G401 (cell line): Measurements from ENCODE around the gene COLGALT1. TPM values are rescaled to one million over a fixed set of nuclear protein-coding genes. Genes with fewer than 3 reads are reported as not detected.
"Not testable (repeated sequence)": the region's sequence is repeated elsewhere in the genome, so short reads cannot be mapped to it uniquely, and the experiment has no call there.

ENCODE experiments used
- DNase-seq: peaks from one replicate; pipeline ENCODE4 v3.0.0-alpha.2; 2015; ENCODE audit warnings: low spot score
- in situ Hi-C: cut with HindIII; loops from 2 replicates; pipeline ENCODE4 v1.10.0; 2016; ENCODE audit warnings: low sequenced_read_pairs, mixed read lengths
- total RNA-seq: library from RNA; depleted of rRNA; stranded (reverse); fragments of >200 nt; shearing (Covaris generic); gene quantifications from 2 replicates; pipeline ENCODE4 v1.2.3, GENCODE V29; 2014; rRNA removed

Gene COLGALT1
- total RNA-seq, result 73.2 and 75.4 TPM in 2 replicates

DNA sequence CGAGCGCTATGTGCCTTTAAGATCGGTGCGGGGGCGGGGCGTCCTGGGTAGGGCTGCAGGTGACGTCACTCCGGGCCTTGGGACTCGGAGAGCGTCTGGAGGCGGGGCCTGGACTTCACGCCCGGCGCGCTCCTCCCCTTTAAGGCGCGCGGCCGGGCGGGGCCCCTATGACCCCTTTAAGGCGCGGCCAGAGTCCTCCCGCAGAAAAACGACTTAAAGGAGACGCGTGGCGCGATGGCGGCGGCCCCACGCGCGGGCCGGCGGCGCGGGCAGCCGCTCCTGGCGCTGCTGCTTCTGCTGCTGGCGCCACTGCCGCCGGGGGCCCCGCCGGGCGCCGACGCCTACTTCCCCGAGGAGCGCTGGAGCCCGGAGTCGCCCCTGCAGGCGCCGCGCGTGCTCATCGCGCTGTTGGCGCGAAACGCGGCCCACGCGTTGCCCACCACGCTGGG lies at the start of gene COLGALT1:
Gene COLGALT1, plus strand, starts transcription at position 170 of the 449 bp plus-strand sequence. Its CDS starts 65 bp downstream, at position 235.
- in situ Hi-C loops, result no loop called here
- DNase-seq, result peak; percentile 99

GRCh38 chr19:17506745-17507144 lies 48.7 kb upstream of the COLGALT1 start:
- in situ Hi-C loops, result no loop called here
- DNase-seq, result no peak

DNA sequence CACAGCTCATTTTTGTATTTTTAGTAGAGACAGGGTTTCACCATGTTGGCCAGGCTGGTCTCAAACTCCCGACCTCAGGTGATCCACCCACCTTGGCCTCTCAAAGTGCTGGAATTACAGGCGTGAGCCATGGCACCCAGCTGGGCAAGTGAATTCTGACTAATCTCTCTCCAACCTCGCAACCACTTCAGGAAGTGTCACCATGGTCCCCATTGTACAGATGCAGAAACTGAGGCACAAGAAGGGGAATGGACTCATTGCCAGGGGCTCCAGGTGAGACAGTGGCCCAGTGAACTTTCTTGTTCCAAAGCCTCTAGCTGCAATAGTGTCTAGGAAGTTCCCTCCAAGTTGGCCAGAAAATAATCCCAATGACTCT lies 46.9 kb upstream of the COLGALT1 start:
- DNase-seq, in situ Hi-C loops: not testable (repeated sequence)

- DNase-seq, result no peak
- in situ Hi-C loops, result no loop called here
These were observed 45.0 kb upstream of the COLGALT1 start for GRCh38 chr19:17510220-17510993.

GRCh38 chr19:17511724-17512573 lies 43.5 kb upstream of the COLGALT1 start:
- in situ Hi-C loops, result no loop called here

DNA sequence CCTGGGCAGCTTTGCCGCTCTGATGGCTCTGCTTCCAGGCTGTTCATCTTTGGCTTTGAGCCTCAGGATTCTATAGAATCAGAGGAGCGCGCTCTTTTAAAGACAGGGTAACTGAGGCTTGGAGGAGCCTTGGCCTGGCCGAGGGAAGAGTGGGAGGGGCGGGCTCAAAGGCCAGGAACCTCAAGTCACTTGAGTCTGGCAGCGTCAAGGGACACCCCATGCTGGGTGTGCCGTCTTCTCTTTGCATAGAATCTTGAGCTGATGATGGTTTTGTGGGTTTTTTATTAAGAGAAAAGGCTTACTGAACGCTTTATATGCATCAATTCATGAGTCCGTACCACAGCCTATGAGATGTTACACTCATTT lies 42.9 kb upstream of the COLGALT1 start:
- no peak for DNase-seq
- in situ Hi-C loops, result no loop called here

More at GRCh38 chr19:17511724-17512573, 43.5 kb upstream of the COLGALT1 start:
- DNase-seq, result peak; percentile 81

DNA sequence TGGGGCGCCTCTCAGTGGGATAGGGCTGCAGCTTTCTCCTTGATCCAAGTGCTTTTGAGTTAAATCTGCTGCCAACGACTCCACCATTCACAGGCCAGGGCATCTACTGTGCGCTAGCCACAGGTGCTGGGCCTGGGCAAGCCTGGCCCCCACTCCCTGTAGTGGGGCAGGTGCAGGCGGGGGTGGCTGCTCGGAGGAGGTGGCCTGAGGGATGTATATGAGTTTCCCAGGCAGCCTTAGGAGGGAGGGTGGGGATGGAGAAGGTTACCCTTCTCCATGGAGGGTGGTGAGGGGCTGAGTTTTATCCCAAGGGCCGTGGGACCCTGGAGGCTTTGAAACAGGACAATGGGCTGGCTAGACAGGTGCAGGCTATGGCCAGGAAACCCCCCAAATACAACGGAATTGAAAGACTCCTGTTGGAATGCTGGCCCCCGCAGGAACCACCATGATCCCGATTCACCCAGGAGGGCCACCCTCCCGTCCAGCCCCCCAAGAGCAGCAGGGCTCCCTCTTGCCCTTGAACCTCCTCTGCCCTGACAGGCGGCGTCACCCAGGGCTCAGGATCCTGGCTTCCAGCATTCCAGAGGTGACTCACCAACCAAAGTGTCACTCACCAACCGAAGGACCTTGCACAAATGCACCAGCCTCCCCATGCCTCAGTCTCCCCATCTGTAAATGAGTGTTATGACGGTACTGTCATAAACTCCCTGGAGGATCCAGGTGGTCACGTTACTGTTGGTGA lies 39.9 kb upstream of the COLGALT1 start:
- in situ Hi-C loops, result no loop called here
- DNase-seq, result no peak

GRCh38 chr19:17517898-17518297 lies 37.6 kb upstream of the COLGALT1 start:
- no peak for DNase-seq
- in situ Hi-C loops, result no loop called here

- in situ Hi-C loops, DNase-seq: not testable (repeated sequence)
These were observed 36.8 kb upstream of the COLGALT1 start for GRCh38 chr19:17518654-17519053.

DNA sequence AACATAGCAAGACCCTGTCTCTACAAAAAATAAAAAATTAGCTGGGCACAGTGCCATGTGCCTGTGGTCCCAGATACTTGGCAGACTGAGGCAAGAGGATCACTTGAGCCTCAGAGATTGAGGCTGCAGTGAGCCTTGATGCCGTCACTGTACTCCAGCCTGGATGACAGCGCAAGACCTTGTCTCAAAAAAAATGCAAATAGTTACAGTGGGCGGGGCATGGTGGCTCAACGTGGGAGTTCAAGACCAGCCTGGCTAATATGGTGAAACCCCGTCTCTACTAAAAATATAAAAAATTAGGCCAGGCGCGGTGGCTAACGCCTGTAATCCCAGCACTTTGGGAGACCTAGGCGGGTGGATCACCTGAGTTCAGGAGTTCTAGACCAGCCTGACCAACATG lies 35.5 kb upstream of the COLGALT1 start:
- DNase-seq, result no peak
- in situ Hi-C loops, result no loop called here

- in situ Hi-C loops, result no loop called here
These were observed 34.6 kb upstream of the COLGALT1 start for GRCh38 chr19:17520865-17521264.

GRCh38 chr19:17522988-17523872 lies 32.2 kb upstream of the COLGALT1 start:
- in situ Hi-C loops, result no loop called here
- no peak for DNase-seq

More at GRCh38 chr19:17520865-17521264, 34.6 kb upstream of the COLGALT1 start:
- DNase-seq, result no peak

- in situ Hi-C loops, result no loop called here
- no peak for DNase-seq
These were observed 30.8 kb upstream of the COLGALT1 start for GRCh38 chr19:17524651-17525050.

GRCh38 chr19:17525141-17525540 lies 30.3 kb upstream of the COLGALT1 start:
- no peak for DNase-seq
- in situ Hi-C loops, result no loop called here

GRCh38 chr19:17526922-17527321 lies 28.5 kb upstream of the COLGALT1 start:
- in situ Hi-C loops, result no loop called here
- no peak for DNase-seq

DNA sequence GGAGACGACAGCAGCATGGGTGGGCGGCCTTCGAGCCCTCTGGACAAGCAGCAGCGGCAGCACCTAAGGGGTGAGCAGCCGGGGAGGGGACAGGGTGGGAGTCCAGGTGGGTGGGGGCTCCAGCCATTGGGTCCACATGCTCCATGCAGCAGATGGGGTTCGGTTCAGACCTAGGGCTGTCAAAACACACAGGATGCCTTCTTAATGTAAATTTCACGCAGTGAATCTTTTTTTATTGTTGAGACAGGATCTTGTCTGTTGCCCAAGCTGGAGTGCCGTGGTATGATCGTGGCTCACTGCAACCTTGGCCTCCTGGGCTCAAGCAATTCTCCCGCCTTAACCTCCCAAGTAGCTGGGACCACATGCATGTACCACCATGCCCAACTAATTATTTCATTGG lies 28.1 kb upstream of the COLGALT1 start:
- DNase-seq, result no peak
- in situ Hi-C loops, result no loop called here

- in situ Hi-C loops, result no loop called here
- DNase-seq, result no peak
These were observed 26.8 kb upstream of the COLGALT1 start for GRCh38 chr19:17528610-17529009.

- in situ Hi-C loops, result no loop called here
- DNase-seq, result no peak
These were observed 25.9 kb upstream of the COLGALT1 start for GRCh38 chr19:17529239-17530158.
